GM21825 (cell line): Measurements from ENCODE around the gene LONP2.

Experiments used
- ATAC-seq: cut with Tn5 transposase; IDR thresholded peaks from one replicate; pipeline ENCODE4 v1.9.1; 2021; ENCODE audit warnings: mild to moderate bottlenecking, moderate library complexity; ENCODE audit not compliant: unreplicated experiment

Gene LONP2

DNA sequence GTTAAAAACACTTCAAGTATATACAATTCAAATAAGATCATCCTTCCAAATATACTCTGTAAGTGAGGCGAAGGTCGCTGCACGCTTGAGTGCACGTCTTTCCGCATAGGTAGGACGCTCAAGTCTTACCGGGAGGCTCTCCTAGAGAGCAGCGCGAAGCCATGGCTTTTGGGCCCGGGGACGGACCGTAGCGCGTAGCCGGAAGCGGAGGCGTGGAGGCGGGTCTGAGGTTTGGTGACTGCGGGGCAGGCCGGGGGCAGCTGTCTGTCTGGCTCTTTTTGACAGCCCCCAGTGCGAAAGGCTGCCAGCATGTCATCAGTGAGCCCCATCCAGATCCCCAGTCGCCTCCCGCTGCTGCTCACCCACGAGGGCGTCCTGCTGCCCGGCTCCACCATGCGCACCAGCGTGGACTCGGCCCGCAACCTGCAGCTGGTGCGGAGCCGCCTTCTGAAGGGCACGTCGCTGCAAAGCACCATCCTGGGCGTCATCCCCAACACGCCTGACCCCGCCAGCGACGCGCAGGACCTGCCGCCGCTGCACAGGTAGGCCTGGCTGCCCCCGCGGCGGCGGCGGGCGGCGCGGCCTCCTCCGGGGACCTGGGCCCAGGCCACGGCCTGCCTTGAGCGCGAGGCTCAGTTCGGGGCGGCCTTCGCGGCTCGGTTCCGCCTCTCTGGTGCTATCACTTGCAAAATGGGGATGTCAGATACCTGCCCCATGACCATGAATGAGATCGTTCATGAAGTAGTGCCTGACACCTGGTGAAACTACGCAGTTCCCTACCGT, at the start of gene LONP2:
Gene LONP2, plus strand, starts transcription at position 221 of the 783 bp plus-strand sequence. Its CDS starts 89 bp downstream, at position 310.
- peak; percentile 97 for ATAC-seq

- no peak for ATAC-seq
Observed at GRCh38 chr16:48194828-48195556, 49.1 kb upstream of the LONP2 start.

- ATAC-seq: no peak
Observed at GRCh38 chr16:48197294-48197693, 46.8 kb upstream of the LONP2 start.

DNA sequence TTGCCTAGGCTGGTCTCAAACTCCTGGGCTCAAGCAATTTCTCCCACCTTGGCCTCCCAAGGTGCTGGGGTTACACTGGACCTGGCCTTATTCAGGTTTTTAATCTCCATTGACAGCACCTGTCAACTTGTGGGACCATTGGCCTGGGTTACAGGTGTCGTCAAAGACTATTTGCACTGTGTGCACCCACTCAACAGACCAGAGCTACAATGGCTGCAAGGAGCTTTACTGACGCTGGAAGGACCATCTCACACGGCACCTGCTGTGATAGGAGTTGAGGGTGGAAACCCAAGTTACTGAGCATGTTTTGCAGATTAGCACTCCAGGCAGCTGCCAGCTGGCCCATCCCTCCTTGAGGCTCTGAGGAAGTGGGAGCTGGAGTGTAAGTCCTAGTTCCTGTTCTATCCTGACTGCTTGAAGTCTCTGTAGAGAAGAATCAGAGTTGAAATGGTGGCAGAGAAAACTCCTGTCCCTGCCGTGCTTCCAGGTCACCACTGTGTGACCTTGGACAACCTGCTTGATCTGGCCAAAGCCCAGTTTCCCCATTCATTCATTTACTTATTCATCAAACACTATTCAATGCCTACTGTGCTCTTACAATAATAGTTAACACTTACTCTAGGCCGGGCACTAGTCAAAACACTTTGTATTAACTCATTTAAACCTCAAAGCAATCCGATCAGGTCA, 42.4 kb upstream of the LONP2 start:
- ATAC-seq: no peak

DNA sequence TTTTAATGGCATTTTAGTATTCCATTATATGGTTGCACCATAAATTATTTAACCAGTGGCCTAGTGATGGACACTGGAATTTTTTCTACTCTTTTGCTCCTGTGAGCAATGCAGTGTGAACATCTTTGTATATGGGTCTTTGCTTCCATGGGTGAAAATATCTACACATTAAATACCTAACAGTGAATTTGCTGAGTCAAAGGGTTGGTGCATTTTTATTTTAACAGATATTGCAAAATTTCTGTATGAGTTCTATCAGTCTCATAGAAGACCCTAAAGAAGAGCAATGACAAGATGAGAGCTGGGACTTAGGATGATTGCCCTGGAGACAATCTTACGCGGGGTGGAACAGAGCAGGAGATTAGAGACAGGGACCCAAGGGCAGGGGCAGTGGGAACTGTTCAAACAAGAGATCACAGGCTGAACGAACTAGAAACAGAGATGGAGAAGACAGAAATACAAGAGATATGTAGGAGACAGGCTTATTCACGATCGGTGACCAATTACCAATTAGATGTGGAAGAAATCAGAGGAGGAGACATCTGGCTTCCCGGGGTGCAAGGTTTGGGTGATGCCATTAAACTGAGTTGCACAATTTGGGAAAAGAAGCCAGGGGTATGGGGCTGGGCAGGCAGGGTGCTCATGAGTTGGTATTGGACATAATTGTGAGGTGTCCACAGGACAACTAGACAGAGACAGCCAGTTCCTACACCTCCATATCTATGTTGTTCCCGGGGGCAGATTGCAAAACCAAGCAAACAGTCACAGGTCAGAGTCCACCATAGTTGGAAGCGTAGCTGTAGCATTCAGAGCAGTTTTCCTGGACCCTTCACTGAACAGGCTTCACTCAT, 39.9 kb upstream of the LONP2 start:
- no peak for ATAC-seq

GRCh38 chr16:48204825-48205151, 39.3 kb upstream of the LONP2 start:
- no peak for ATAC-seq

GRCh38 chr16:48206594-48207242, 37.4 kb upstream of the LONP2 start:
- no peak for ATAC-seq

- no peak for ATAC-seq
Observed at GRCh38 chr16:48210747-48211146, 33.4 kb upstream of the LONP2 start.

DNA sequence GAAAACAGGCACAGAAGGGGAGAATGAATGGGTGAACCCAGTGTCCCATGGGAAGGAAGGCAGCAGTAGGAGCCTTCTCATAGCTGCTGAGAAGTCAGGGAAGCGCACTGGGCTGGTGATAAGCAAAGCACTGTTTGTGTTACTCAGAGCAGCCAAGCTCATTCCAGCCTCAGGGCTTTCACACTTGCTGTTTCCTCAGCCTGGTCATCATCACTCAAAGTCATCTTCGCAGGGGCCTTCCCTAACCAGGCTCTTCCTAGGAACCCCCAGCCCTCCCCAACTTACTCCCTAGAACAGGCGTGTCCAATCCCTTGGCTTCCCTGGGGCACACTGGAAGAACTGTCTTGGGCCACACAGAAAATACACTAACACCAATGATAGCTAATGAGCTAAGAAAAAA, 32.1 kb upstream of the LONP2 start:
- ATAC-seq: no peak

DNA sequence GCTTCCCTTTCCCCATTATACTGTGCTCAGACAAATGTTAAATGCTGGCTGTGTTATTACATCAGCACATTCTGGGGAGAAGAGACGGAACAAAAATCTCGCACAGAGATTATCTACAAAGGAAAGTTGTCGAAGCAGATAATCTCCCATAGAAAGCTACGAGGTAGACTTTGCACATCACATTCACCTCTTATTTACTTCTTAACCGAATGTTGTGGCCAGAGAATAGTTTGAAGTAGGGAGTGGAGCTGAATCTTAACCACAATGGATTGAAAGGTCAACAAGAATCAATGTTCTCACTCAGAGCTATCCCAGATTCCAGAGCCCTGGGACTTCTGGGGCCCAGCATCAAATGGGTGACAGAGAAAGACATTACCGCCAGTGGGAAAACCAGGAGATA, 28.4 kb upstream of the LONP2 start:
- ATAC-seq: no peak

GRCh38 chr16:48217708-48218107, 26.4 kb upstream of the LONP2 start:
- ATAC-seq: no peak

GRCh38 chr16:48218473-48218872, 25.6 kb upstream of the LONP2 start:
- ATAC-seq: no peak

- ATAC-seq: no peak
Observed at GRCh38 chr16:48220891-48221290, 23.2 kb upstream of the LONP2 start.

DNA sequence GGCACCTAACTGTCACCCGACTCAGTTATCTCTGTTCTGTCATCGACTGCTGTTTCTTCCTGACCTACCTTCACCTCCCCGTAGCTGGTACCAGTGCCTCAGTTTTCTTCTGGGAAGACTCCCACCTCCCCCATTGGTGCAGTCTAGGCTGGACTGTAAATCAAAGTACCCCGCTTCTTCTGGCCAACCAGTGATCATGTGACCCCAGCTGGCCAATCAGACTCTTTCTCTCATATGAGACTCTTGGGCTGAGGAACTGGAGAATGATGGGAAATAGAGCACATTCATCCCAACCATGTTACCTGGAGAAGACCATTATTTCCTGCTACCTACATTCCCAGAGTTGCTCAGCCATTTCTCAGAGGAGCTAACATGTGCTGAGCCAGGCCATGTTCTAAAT, 20.6 kb upstream of the LONP2 start:
- no peak for ATAC-seq

DNA sequence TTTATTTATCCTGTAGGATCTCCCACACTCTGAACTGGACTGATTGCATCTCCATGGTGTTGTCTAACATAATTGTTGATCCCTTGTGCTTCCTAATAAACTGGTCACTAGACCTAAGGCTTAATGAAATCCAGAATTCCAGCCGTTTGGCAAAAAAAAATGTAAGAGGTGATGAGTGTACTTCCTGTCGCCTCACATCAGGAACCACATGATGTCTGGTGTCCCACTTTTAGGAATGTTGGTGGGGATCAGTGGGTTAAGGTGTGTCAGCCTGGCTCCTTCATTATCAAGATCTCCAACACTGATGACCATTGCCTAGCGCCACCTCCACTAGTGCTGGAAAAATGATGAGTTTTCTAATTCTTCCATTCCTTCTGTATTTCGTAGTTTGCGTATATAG, 18.6 kb upstream of the LONP2 start:
- no peak for ATAC-seq

GRCh38 chr16:48231727-48232492, 12.2 kb upstream of the LONP2 start:
- ATAC-seq: no peak

DNA sequence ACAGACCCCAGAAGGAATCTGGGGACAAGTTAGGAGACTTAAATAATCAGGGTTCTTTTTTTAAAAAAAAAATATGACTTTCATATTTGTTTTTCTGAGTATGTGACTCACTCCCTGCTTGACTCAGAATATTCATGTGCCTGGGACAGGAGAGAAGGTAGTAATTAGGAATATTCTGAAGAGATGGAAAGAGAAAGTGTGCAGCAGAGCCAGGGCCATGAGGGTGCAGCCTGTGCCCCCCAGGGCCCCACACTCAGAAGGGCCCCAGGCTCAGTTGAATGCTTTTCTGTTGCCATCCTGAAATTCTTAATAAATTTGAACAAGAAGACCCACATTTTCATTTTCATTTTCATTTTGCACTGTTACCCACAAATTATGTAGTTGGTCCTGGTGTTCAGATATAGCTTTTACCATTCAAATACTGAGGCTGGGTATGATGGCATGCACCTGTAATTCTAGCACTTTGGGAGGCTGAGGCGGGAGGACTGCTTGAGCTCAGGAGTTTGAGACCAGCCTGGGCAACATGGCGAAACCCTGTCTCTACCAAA, 11.5 kb upstream of the LONP2 start:
- ATAC-seq: no peak

GRCh38 chr16:48234630-48235029, 9.5 kb upstream of the LONP2 start:
- no peak for ATAC-seq

GRCh38 chr16:48235058-48235555, 9.0 kb upstream of the LONP2 start:
- ATAC-seq: no peak
